ENCODE measurements around the gene ACADVL. TPM values are rescaled to one million over a fixed set of nuclear protein-coding genes. Genes with fewer than 3 reads are reported as not detected.
A peak's percentile ranks its signal among the peaks of the same experiment; 100 is the strongest.

Gene ACADVL
- total RNA-seq, 1 experiment from 2014 or later: 558 TPM

GRCh38 chr17:7236808-7237207 is 17.1 kb downstream of the ACADVL start:
- no peak for DNase-seq
- Histone ChIP-seq H3F3A (ENCODE audit: low read length, unreplicated experiment) (peaks cover 8% of the 10 kb centered on the region), H3K4me2 (ENCODE audit: low read length) (peak overlapping the region; percentile 81), H3K27ac (ENCODE audit: low read length) (no peak overlapping the region), H4K20me1 (ENCODE audit: low read length) (peaks cover 8% of the 10 kb centered on the region; the same call in 1 of the 2 replicates), H3K4me3 (ENCODE audit: low read length) (peak overlapping the region; percentile 96; the same call in 1 of the 2 replicates), H3K9me3 (ENCODE audit: low read length) (no peaks in the 10 kb centered on the region), H3K4me1 (ENCODE audit: insufficient read depth, low read length) (peaks cover 49% of the 10 kb centered on the region), H3K27me3 (ENCODE audit: low read length) (no peaks in the 10 kb centered on the region), H2AFZ (ENCODE audit: low read length) (no peak overlapping the region), H3K9ac (ENCODE audit: low read length) (peak overlapping the region; percentile 89), H3K36me3 (ENCODE audit: low read depth, low read length) (peaks cover 13% of the 10 kb centered on the region; the same call in 1 of the 2 replicates), H3K9me2 (replicated peaks; ENCODE audit: low read length) (no peaks in the 10 kb centered on the region), H3K79me2 (ENCODE audit: low read length) (peaks cover 75% of the 10 kb centered on the region)
- CTCF ChIA-PET: no interaction called here
- no peak for ATAC-seq
- TF ChIP-seq CTCF (conservative IDR thresholded peaks at IDR 0.05; ENCODE audit: low read depth, low read length): no peak
- TF ChIP-seq EZH2 (IDR thresholded peaks at IDR 0.05; ENCODE audit: low read length, unreplicated experiment): no peak
- TF ChIP-seq EZH2phosphoT487 (IDR thresholded peaks at IDR 0.05; ENCODE audit: borderline replicate concordance, low read length): no peak
- POLR2A ChIA-PET (ENCODE audit: unreplicated experiment): no interaction called here
- BruUV-seq (replicated peaks): no TSS peak
- intact Hi-C loops (cut with micrococcal nuclease): no loop called here

GRCh38 chr17:7237266-7237760 is 17.6 kb downstream of the ACADVL start:
- Histone ChIP-seq H4K20me1 (ENCODE audit: low read length) (peaks cover 3% of the 10 kb centered on the region; the same call in 1 of the 2 replicates), H3K27ac (ENCODE audit: low read length) (peak overlapping the region; percentile 69), H3K9me3 (ENCODE audit: low read length) (no peaks in the 10 kb centered on the region), H3K4me1 (ENCODE audit: insufficient read depth, low read length) (peaks cover 44% of the 10 kb centered on the region), H3F3A (ENCODE audit: low read length, unreplicated experiment) (peaks cover 8% of the 10 kb centered on the region), H3K4me2 (ENCODE audit: low read length) (peak overlapping the region; percentile 81), H3K79me2 (ENCODE audit: low read length) (peaks cover 73% of the 10 kb centered on the region), H3K9ac (ENCODE audit: low read length) (peak overlapping the region; percentile 89), H3K4me3 (ENCODE audit: low read length) (peak overlapping the region; percentile 96), H2AFZ (ENCODE audit: low read length) (0 out of 2 replicates have a peak overlapping the region, but pooled peaks have one; percentile 59), H3K27me3 (ENCODE audit: low read length) (no peaks in the 10 kb centered on the region), H3K9me2 (replicated peaks; ENCODE audit: low read length) (no peaks in the 10 kb centered on the region), H3K36me3 (ENCODE audit: low read depth, low read length) (peaks cover 13% of the 10 kb centered on the region; the same call in 1 of the 2 replicates)
- intact Hi-C loops (cut with micrococcal nuclease): no loop called here
- no peak for TF ChIP-seq CTCF (conservative IDR thresholded peaks at IDR 0.05; ENCODE audit: low read depth, low read length)
- no peak for TF ChIP-seq EZH2 (IDR thresholded peaks at IDR 0.05; ENCODE audit: low read length, unreplicated experiment)
- ChIA-PET POLR2A (ENCODE audit: unreplicated experiment) (no interaction called here), CTCF (no interaction called here)
- ATAC-seq (no peak), DNase-seq (no peak)
- no TSS peak for BruUV-seq (replicated peaks)

GRCh38 chr17:7237761-7238419 is 18.2 kb downstream of the ACADVL start:
- peaks cover 40% of the 10 kb centered on the region for H3K4me1 ChIP-seq (ENCODE audit: insufficient read depth, low read length)
- H3K36me3 ChIP-seq (ENCODE audit: low read depth, low read length): peaks cover 13% of the 10 kb centered on the region; the same call in 1 of the 2 replicates
- ChIA-PET CTCF (no interaction called here), POLR2A (ENCODE audit: unreplicated experiment) (no interaction called here)
- DNase-seq (peak; percentile 42), ATAC-seq (no peak; the same call in 1 of the 2 replicates)
- H3K79me2 ChIP-seq (ENCODE audit: low read length): peaks cover 67% of the 10 kb centered on the region
- H3F3A ChIP-seq (ENCODE audit: low read length, unreplicated experiment): peaks cover 8% of the 10 kb centered on the region
- peak overlapping the region; percentile 59; the same call in 1 of the 2 replicates for H2AFZ ChIP-seq (ENCODE audit: low read length)
- H3K27me3 ChIP-seq (ENCODE audit: low read length): no peaks in the 10 kb centered on the region
- intact Hi-C loops (cut with micrococcal nuclease): no loop called here
- no TSS peak for BruUV-seq (replicated peaks)
- H3K9me2 ChIP-seq (replicated peaks; ENCODE audit: low read length): no peaks in the 10 kb centered on the region
- H3K9me3 ChIP-seq (ENCODE audit: low read length): no peaks in the 10 kb centered on the region
- H4K20me1 ChIP-seq (ENCODE audit: low read length): no peaks in the 10 kb centered on the region
- peak overlapping the region; percentile 96 for H3K4me3 ChIP-seq (ENCODE audit: low read length)
- H3K4me2 ChIP-seq (ENCODE audit: low read length): peak overlapping the region; percentile 81
- peak overlapping the region; percentile 89 for H3K9ac ChIP-seq (ENCODE audit: low read length)
- TF ChIP-seq EZH2phosphoT487 (IDR thresholded peaks at IDR 0.05; ENCODE audit: borderline replicate concordance, low read length) (no peak), EZH2 (IDR thresholded peaks at IDR 0.05; ENCODE audit: low read length, unreplicated experiment) (no peak), CTCF (conservative IDR thresholded peaks at IDR 0.05; ENCODE audit: low read depth, low read length) (no peak)
- H3K27ac ChIP-seq (ENCODE audit: low read length): peak overlapping the region; percentile 69

Measured in PC-3 (cell line).